SK-N-SH treated with all-trans-retinoic acid at 6 μM for 48 hours (cell line): ENCODE measurements around the gene TMIE.

Source experiments
- ARNTL ChIP-seq: fragments of 450-650 bp; formaldehyde crosslinking; IDR thresholded peaks from 2 replicates; pipeline ENCODE4 v1.5.0; 2020; ENCODE audit warnings: low read depth, mild to moderate bottlenecking, moderate library complexity, borderline replicate concordance
- ESRRG ChIP-seq: fragments of 250-450 bp; sonication (Bioruptor Pico); IDR thresholded peaks from 2 replicates; pipeline ENCODE4 v1.6.1; 2021; ENCODE audit warnings: mild to moderate bottlenecking
- OSR1 ChIP-seq: fragments of 250-450 bp; sonication (Bioruptor Pico); IDR thresholded peaks from 2 replicates; pipeline ENCODE4 v1.8.0; 2022; ENCODE audit warnings: moderate library complexity, mild to moderate bottlenecking, inconsistent platforms
- PATZ1 ChIP-seq: fragments of 250-450 bp; sonication (Bioruptor Pico); IDR thresholded peaks from 2 replicates; pipeline ENCODE4 v1.8.0; 2020; ENCODE audit warnings: mild to moderate bottlenecking, moderate library complexity, borderline replicate concordance
- TOX ChIP-seq: fragments of 250-450 bp; sonication (Bioruptor Pico); IDR thresholded peaks from 2 replicates; pipeline ENCODE4 v1.8.0; 2021; ENCODE audit warnings: mild to moderate bottlenecking, moderate library complexity, borderline replicate concordance
- ZC3H10 ChIP-seq: fragments of 250-450 bp; sonication (Bioruptor Pico); IDR thresholded peaks from 2 replicates; pipeline ENCODE4 v1.5.1; 2021; ENCODE audit warnings: mild to moderate bottlenecking, moderate library complexity
- ZFP3 ChIP-seq: fragments of 250-450 bp; sonication (Bioruptor Pico); IDR thresholded peaks from 2 replicates; pipeline ENCODE4 v1.5.0; 2020; ENCODE audit warnings: mild to moderate bottlenecking, moderate library complexity
- ZFP30 ChIP-seq: fragments of 450-650 bp; formaldehyde crosslinking; IDR thresholded peaks from 2 replicates; pipeline ENCODE4 v1.5.0; 2022; ENCODE audit warnings: mild to moderate bottlenecking, moderate library complexity
- ZNF565 ChIP-seq: fragments of 450-650 bp; formaldehyde crosslinking; conservative IDR thresholded peaks from 2 replicates; pipeline ENCODE4 v1.5.0; 2020; ENCODE audit warnings: low read depth, mild to moderate bottlenecking, moderate library complexity
- ZNF8 ChIP-seq: fragments of 450-650 bp; formaldehyde crosslinking; IDR thresholded peaks from 2 replicates; pipeline ENCODE4 v1.5.0; 2020; ENCODE audit warnings: mild to moderate bottlenecking, moderate library complexity
- TF ChIP-seq, protein P1 (sequence below): fragments of 250-450 bp; sonication (Bioruptor Pico); IDR thresholded peaks from 2 replicates; pipeline ENCODE4 v1.5.1; 2020; ENCODE audit warnings: low read depth, mild to moderate bottlenecking, moderate library complexity

DNA sequence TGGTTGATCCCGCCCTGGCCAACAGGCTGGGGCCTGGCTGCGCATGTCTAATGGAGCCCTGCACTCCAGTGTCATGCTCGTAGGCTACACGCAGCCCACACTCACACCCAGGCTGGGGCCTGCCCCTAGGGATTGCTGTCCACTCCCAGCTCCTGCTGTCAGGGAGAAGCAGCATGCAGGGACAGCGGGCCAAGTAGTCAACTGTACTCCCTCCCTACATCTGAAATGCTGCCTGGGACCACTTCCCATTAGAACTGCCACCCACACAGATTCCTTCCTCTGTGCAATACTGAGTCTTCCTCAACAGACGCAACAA is 23.8 kb upstream of the TMIE start:
- TF ChIP-seq OSR1 (CRISPR knock-in tag): no peak
- TF ChIP-seq PATZ1 (CRISPR knock-in tag): no peak
- no peak for TF ChIP-seq ZFP30 (CRISPR knock-in tag)
- no peak for TF ChIP-seq TOX (CRISPR knock-in tag)
- TF ChIP-seq ZFP3: no peak
- TF ChIP-seq ESRRG (CRISPR knock-in tag): no peak
- TF ChIP-seq ZC3H10 (CRISPR knock-in tag): no peak
- TF ChIP-seq, protein P1, sequence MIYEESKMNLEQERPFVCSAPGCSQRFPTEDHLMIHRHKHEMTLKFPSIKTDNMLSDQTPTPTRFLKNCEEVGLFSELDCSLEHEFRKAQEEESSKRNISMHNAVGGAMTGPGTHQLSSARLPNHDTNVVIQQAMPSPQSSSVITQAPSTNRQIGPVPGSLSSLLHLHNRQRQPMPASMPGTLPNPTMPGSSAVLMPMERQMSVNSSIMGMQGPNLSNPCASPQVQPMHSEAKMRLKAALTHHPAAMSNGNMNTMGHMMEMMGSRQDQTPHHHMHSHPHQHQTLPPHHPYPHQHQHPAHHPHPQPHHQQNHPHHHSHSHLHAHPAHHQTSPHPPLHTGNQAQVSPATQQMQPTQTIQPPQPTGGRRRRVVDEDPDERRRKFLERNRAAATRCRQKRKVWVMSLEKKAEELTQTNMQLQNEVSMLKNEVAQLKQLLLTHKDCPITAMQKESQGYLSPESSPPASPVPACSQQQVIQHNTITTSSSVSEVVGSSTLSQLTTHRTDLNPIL (CRISPR knock-in tag): no peak
- TF ChIP-seq ZNF565 (CRISPR knock-in tag): no peak
- TF ChIP-seq ARNTL (CRISPR knock-in tag): no peak
- TF ChIP-seq ZNF8 (CRISPR knock-in tag): no peak
